Measurements from ENCODE around the gene BATF. TPM values are rescaled to one million over a fixed set of nuclear protein-coding genes. Genes with fewer than 3 reads are reported as not detected.
"Not testable (repeated sequence)": the region's sequence is repeated elsewhere in the genome, so short reads cannot be mapped to it uniquely, and the experiment has no call there.

Gene BATF
- 4.9 TPM for total RNA-seq
- long read RNA-seq, partial matches to known transcripts, result 0 of 4 reads
- long read RNA-seq, other reads (novel, unspliced or antisense), result 0 of 4 reads

- Histone ChIP-seq H3K27ac (peak within 1 kb of the TSS; percentile 75), H3K36me3 (no peaks in the 10 kb centered on the region), H3K4me1 (peaks cover 12% of the 10 kb centered on the region), H3K27me3 (no peaks in the 10 kb centered on the region), H3K9me3 (no peaks in the 10 kb centered on the region), H3K4me3 (peak within 1 kb of the TSS; percentile 53)
- TF ChIP-seq, protein P1, sequence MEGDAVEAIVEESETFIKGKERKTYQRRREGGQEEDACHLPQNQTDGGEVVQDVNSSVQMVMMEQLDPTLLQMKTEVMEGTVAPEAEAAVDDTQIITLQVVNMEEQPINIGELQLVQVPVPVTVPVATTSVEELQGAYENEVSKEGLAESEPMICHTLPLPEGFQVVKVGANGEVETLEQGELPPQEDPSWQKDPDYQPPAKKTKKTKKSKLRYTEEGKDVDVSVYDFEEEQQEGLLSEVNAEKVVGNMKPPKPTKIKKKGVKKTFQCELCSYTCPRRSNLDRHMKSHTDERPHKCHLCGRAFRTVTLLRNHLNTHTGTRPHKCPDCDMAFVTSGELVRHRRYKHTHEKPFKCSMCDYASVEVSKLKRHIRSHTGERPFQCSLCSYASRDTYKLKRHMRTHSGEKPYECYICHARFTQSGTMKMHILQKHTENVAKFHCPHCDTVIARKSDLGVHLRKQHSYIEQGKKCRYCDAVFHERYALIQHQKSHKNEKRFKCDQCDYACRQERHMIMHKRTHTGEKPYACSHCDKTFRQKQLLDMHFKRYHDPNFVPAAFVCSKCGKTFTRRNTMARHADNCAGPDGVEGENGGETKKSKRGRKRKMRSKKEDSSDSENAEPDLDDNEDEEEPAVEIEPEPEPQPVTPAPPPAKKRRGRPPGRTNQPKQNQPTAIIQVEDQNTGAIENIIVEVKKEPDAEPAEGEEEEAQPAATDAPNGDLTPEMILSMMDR (IDR thresholded peaks at IDR 0.05), result no peak
- ATAC-seq (peak; percentile 72), DNase-seq (peak; percentile 68)
- intact Hi-C loops (cut with DNase I), result no loop called here
Measured at GRCh38 chr14:75522224-75522982, at the start of gene BATF. Gene BATF (plus strand): TSS chr14:75522469. CDS start chr14:75522683, 214 bp downstream.

DNA sequence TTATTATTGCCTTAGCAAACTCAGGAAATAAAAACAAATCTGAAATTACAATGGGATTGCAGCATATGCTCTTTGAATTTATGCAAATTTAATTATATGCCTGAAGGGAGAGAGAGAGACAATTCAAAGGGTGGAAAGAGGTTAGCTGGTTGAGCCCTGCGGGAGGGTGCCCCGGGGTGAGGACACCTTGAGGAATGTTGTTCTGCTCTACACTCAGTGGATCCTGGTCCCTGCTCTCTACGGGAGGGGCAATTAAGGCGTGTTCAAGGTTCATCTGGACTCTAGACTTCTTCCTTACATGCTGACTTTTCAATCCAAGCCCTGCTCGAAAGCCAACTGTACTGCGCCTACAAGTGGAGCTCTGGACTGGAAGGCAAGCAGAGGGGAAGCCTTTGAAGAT, 48.1 kb upstream of the BATF start:
- Histone ChIP-seq H3K4me1 (peaks cover 19% of the 10 kb centered on the region), H3K36me3 (peaks cover 44% of the 10 kb centered on the region)
- ATAC-seq; H3K27me3 ChIP-seq; H3K4me3 ChIP-seq; intact Hi-C loops (cut with DNase I); H3K27ac ChIP-seq; H3K9me3 ChIP-seq; DNase-seq: not testable (repeated sequence)

- intact Hi-C loops (cut with DNase I), result no loop called here
- H3K27me3 ChIP-seq, result no peaks in the 10 kb centered on the region
- H3K4me3 ChIP-seq, result no peak overlapping the region
- peaks cover 11% of the 10 kb centered on the region for H3K4me1 ChIP-seq
- TF ChIP-seq, protein P1 (IDR thresholded peaks at IDR 0.05), result no peak
- ATAC-seq (peak; percentile 95), DNase-seq (peak; percentile 89)
- H3K9me3 ChIP-seq, result no peaks in the 10 kb centered on the region
- peak overlapping the region; percentile 68 for H3K27ac ChIP-seq
- H3K36me3 ChIP-seq, result peaks cover 22% of the 10 kb centered on the region
Measured at GRCh38 chr14:75476274-75476995, 45.8 kb upstream of the BATF start.

GRCh38 chr14:75477881-75478280, 44.4 kb upstream of the BATF start:
- H3K4me3 ChIP-seq, result no peak overlapping the region
- no peaks in the 10 kb centered on the region for H3K27me3 ChIP-seq
- no peaks in the 10 kb centered on the region for H3K9me3 ChIP-seq
- ATAC-seq (no peak), DNase-seq (no peak)
- intact Hi-C loops (cut with DNase I), result no loop called here
- H3K4me1 ChIP-seq, result peaks cover 11% of the 10 kb centered on the region
- H3K36me3 ChIP-seq, result peaks cover 8% of the 10 kb centered on the region
- TF ChIP-seq, protein P1 (IDR thresholded peaks at IDR 0.05), result no peak
- H3K27ac ChIP-seq, result no peak overlapping the region

DNA sequence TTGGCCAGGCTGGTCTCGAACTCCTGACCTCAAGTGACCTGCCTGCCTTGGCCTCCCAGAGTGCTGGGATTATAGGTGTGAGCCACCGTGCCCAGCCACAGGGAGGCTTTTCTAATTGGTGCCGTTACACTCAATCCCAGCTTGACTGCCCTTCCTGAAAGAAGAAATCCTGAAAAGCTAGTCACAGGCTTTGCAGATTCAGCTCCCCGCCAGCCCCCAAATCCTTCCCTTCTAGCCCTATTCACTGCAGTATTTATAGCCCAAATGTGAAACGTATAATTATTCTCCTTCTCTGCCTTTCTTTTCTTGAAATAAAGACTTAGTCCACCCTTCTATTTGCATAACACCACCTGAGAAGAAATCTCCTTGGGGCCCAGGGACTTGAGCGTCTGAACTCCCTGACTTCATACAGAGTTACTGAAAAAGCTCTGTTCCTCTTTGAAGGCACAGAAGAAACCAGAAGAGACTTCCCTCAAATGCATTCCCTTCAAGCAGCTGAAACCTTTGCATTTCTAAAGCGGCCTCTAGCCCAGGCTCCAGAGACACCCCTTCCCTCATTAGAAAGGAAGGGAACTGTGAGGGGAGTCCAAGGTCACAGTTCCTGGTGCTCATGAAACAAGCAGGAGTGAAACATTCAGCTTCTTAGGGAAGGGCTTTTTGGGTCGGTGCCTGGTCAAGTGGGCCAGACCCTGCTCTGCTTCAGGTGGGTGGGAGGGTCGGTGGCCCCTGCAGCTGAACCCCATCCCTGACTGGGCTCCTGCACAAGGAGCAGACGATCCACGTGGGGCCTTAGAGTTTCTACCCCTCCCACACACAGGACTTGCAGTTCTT, 42.3 kb upstream of the BATF start:
- Histone ChIP-seq H3K4me1 (peaks cover 11% of the 10 kb centered on the region), H3K27ac (no peak overlapping the region), H3K9me3 (no peaks in the 10 kb centered on the region), H3K36me3 (peaks cover 6% of the 10 kb centered on the region), H3K4me3 (no peak overlapping the region), H3K27me3 (no peaks in the 10 kb centered on the region)
- TF ChIP-seq, protein P1 (IDR thresholded peaks at IDR 0.05), result no peak
- intact Hi-C loops (cut with DNase I), result loop anchor here (10.0 kb wide), 1 partner anchor 345 kb away; no protein-coding TSS in a partner anchor
- DNase-seq (no peak), ATAC-seq (no peak)

Data from upper lobe of right lung (tissue), 1 donor.